ENCODE measurements around the gene TRPM3.

GRCh38 chr9:71115448-71115975, 5.9 kb downstream of the TRPM3 start:
- no peak for TF ChIP-seq EZH2 (IDR thresholded peaks at IDR 0.05; ENCODE audit: borderline replicate concordance, insufficient read depth, low read depth, low read length, poor library complexity, severe bottlenecking)
- TF ChIP-seq CTCF (IDR thresholded peaks at IDR 0.05) = no peak
